NCI-H2196 (cell line): ENCODE results near the gene ELOA2.
"Not testable (repeated sequence)": the region's sequence is repeated elsewhere in the genome, so short reads cannot be mapped to it uniquely, and the experiment has no call there.

Source experiments
- DNase-seq: peaks from one replicate; lab custom pipeline; 2025; ENCODE audit not compliant: unreplicated experiment; lab: John Stamatoyannopoulos, UW

The ELOA2 gene

GRCh38 chr18:47022821-47023220 is 12.6 kb downstream of the ELOA2 start:
- DNase-seq: not testable (repeated sequence)

- DNase-seq: not testable (repeated sequence)
These were observed 14.7 kb downstream of the ELOA2 start for GRCh38 chr18:47020757-47021156.

- not testable (repeated sequence) for DNase-seq
These were observed 15.6 kb downstream of the ELOA2 start for GRCh38 chr18:47019870-47020269.
